K562 (cell line): ENCODE results near the gene ADRM1. TPM values are rescaled to one million over a fixed set of nuclear protein-coding genes. Genes with fewer than 3 reads are reported as not detected.

Source experiments
- ATF3 ChIP-seq, 2 experiments: fragments of 450-650 bp in 1 of 2; sonication (generic) in 1 of 2; formaldehyde crosslinking in 1 of 2; IDR thresholded peaks in 1 of 2; conservative IDR thresholded peaks in 1 of 2; 2 replicates each; pipeline versions ENCODE4 v1.6.1 to v1.8.1; 2016 to 2023; ENCODE audit warnings: mild to moderate bottlenecking in 2 of 2, moderate library complexity in 2 of 2, inconsistent platforms in 1 of 2, missing genetic modification reagents in 1 of 2
- BHLHE40 ChIP-seq: IDR thresholded peaks from 2 replicates; pipeline ENCODE4 v1.6.1; 2011; ENCODE audit warnings: low read length, improper control_type of control experiment
- CEBPB ChIP-seq: fragments of 450-650 bp; IDR thresholded peaks from 2 replicates; pipeline ENCODE4 v1.6.1; 2016; ENCODE audit warnings: missing genetic modification characterization, missing compliant biosample characterization
- ELF1 ChIP-seq: fragments of 200-800 bp; sonication (Bioruptor generic); IDR thresholded peaks from 2 replicates; pipeline ENCODE4 v1.6.1; 2016; ENCODE audit warnings: missing genetic modification characterization, missing compliant biosample characterization
- FOS ChIP-seq: IDR thresholded peaks from 3 replicates; pipeline ENCODE4 v1.6.1; 2011; ENCODE audit not compliant: insufficient read length; ENCODE audit errors: extremely low read depth
- KLF10 ChIP-seq: fragments of 250-450 bp; sonication (Bioruptor Pico); IDR thresholded peaks from 2 replicates; pipeline ENCODE4 v1.6.1; 2021; ENCODE audit warnings: matching md5 sums
- KLF6 ChIP-seq: fragments of 250-450 bp; sonication (Bioruptor Pico); IDR thresholded peaks from 2 replicates; pipeline ENCODE4 v1.4.0; 2020; ENCODE audit warnings: mild to moderate bottlenecking, moderate library complexity, borderline replicate concordance
- NFXL1 ChIP-seq: fragments of 450-650 bp; formaldehyde crosslinking; IDR thresholded peaks from 2 replicates; pipeline ENCODE4 v1.4.0; 2021; ENCODE audit warnings: mild to moderate bottlenecking
- PHB2 ChIP-seq: fragments of 450-650 bp; IDR thresholded peaks from 2 replicates; pipeline ENCODE4 v1.6.1; 2017; ENCODE audit warnings: low read depth
- POLR2G ChIP-seq: fragments of 200-400 bp; formaldehyde crosslinking; IDR thresholded peaks from 2 replicates; pipeline ENCODE4 v1.6.1; 2017; ENCODE audit warnings: low read depth, mild to moderate bottlenecking, antibody characterized with exemption, low read length, moderate library complexity
- RBM22 ChIP-seq: fragments of 200-400 bp; formaldehyde crosslinking; IDR thresholded peaks from 2 replicates; pipeline ENCODE4 v1.6.1; 2018; ENCODE audit warnings: low read length, low read depth; ENCODE audit not compliant: poor library complexity, severe bottlenecking
- RERE ChIP-seq: sonication (generic); formaldehyde crosslinking; IDR thresholded peaks from 2 replicates; pipeline ENCODE4 v1.8.0; 2023; ENCODE audit warnings: missing genetic modification reagents, mild to moderate bottlenecking, borderline replicate concordance
- SLC30A9 ChIP-seq: fragments of 250-450 bp; sonication (Bioruptor Pico); IDR thresholded peaks from 2 replicates; pipeline ENCODE4 v1.8.0; 2022; ENCODE audit warnings: mild to moderate bottlenecking, moderate library complexity
- TGIF2 ChIP-seq: sonication (generic); formaldehyde crosslinking; IDR thresholded peaks from 2 replicates; pipeline ENCODE4 v1.8.1; 2022; ENCODE audit warnings: mild to moderate bottlenecking, missing genetic modification reagents, moderate library complexity
- THAP12 ChIP-seq: fragments of 250-450 bp; sonication (Bioruptor Pico); IDR thresholded peaks from 2 replicates; pipeline ENCODE4 v1.9.0; 2021; ENCODE audit warnings: mild to moderate bottlenecking, inconsistent platforms
- THRAP3 ChIP-seq: fragments of 450-650 bp; IDR thresholded peaks from 2 replicates; pipeline ENCODE4 v1.6.1; 2016; ENCODE audit warnings: mild to moderate bottlenecking, inconsistent platforms, borderline replicate concordance
- ZBTB43 ChIP-seq: sonication (generic); formaldehyde crosslinking; IDR thresholded peaks from 2 replicates; pipeline ENCODE4 v1.8.0; 2023; ENCODE audit warnings: mild to moderate bottlenecking, missing genetic modification reagents
- ZNF174 ChIP-seq: fragments of 250-450 bp; sonication (Bioruptor Pico); IDR thresholded peaks from 2 replicates; pipeline ENCODE4 v1.4.0; 2020; ENCODE audit warnings: mild to moderate bottlenecking
- polyA plus RNA-seq, 8 experiments: library from polyadenylated mRNA; depleted of rRNA in 4 of 8; stranded (reverse) in 5 of 8; unstranded in 3 of 8; fragments of >200 nt; fragmentation: Nextera tagmentation in 2 of 8; fragmentation: Illumina TruSeq in 1 of 8; extraction: Ambion mirVana in 2 of 8; extraction: Trizol in 1 of 8; gene quantifications; 2 replicates each; pipeline versions ENCODE4 v1.2.1 to v1.2.3, GENCODE V29; 2011 to 2014; ENCODE audit warnings: inconsistent platforms in 1 of 8, missing spikeins in 1 of 8
- total RNA-seq, 7 experiments: library from RNA; depleted of rRNA in 6 of 7; stranded (reverse); fragments of >200 nt in 6 of 7; fragmentation: Illumina TruSeq in 2 of 7; extraction: Trizol in 2 of 7; gene quantifications; 2 replicates each; pipeline versions ENCODE4 v1.2.1 to v1.2.3, GENCODE V29; 2011 to 2021; ENCODE audit warnings: low replicate concordance in 1 of 7

The ADRM1 gene
- total and polyA plus RNA-seq, 9 of the 15 experiments (the other 6 are each of a cell fraction or from before 2014, with no cell fraction given) = 5.0 to 223 (median 67.4) TPM

GRCh38 chr20:62305765-62306413 lies 3.1 kb downstream of the ADRM1 start (continued):
- no peak for TF ChIP-seq ZBTB43 (CRISPR knock-in tag)
- 0 out of 2 replicates have a peak, but pooled peaks have one; percentile 16 for TF ChIP-seq BHLHE40
- peak; percentile 41 for TF ChIP-seq POLR2G
- no peak for TF ChIP-seq FOS
- TF ChIP-seq RBM22 = peak; percentile 56
- TF ChIP-seq ELF1 (tag) = no peak
- 0 out of 2 replicates have a peak, but pooled peaks have one; percentile 12 for TF ChIP-seq ATF3 (IDR thresholded peaks at IDR 0.05)
- no peak for TF ChIP-seq ATF3 (CRISPR knock-in tag; conservative IDR thresholded peaks at IDR 0.05)
- no peak for TF ChIP-seq SLC30A9 (CRISPR knock-in tag)
- TF ChIP-seq THAP12 (CRISPR knock-in tag) = no peak
- TF ChIP-seq KLF10 = no peak
- TF ChIP-seq THRAP3 = no peak
- no peak for TF ChIP-seq RERE (CRISPR knock-in tag)
- no peak for TF ChIP-seq TGIF2 (CRISPR knock-in tag)
- TF ChIP-seq KLF6 (CRISPR knock-in tag) = no peak
- no peak for TF ChIP-seq CEBPB (tag)
- TF ChIP-seq ZNF174 (CRISPR knock-in tag) = no peak
- TF ChIP-seq NFXL1 = no peak
- TF ChIP-seq PHB2 = no peak
